NCI-H146 (cell line): ENCODE data around the gene HS6ST2.
"Not testable (repeated sequence)": the region's sequence is repeated elsewhere in the genome, so short reads cannot be mapped to it uniquely, and the experiment has no call there.

Source experiments
- DNase-seq: peaks from one replicate; lab custom pipeline; 2025; lab: John Stamatoyannopoulos, UW

The HS6ST2 gene

GRCh38 chrX:132940727-132941327 is 17.6 kb downstream of the HS6ST2 start:
- DNase-seq: no peak

GRCh38 chrX:132933170-132933569 is 25.3 kb downstream of the HS6ST2 start:
- DNase-seq: no peak

DNA sequence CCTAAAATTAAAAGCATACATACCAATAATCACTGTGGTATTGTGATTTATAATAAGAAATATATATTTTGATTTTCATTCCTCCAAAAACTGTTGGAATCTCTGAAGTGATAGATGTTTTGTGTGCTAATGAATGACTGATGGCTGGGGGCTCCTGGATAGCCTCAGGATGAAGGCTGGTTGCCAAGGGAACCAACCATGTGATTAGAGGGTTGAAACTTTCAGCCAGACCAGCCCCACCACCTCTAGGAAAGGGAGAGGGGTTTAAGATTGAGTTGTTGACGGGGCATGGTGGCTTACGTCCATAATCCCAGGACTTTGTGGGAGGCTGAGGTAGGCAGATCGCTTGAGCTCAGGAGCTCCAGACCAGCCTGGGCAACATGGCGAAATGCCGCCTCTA is 34.0 kb downstream of the HS6ST2 start:
- DNase-seq: no peak

- DNase-seq: no peak
These were observed 39.9 kb downstream of the HS6ST2 start for GRCh38 chrX:132918523-132918922.

DNA sequence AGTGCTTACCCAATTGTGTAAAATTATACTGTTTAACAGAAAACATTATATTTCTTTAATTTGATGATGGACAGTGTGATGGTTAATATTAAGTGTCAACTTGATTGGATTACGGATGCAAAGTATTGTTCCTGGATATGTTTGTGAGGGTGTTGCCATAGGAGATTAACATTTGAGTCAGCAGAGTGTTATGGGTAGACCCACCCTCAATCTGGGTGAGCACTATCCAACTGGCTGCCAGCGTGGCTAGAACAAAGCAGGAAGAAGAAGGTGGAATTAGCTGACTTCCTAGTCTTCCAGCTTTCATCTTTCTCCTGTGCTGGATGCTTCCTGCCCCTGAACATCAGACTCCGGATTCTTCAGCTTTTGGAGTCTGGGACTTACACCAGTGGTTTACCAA is 42.1 kb downstream of the HS6ST2 start:
- DNase-seq: no peak

DNA sequence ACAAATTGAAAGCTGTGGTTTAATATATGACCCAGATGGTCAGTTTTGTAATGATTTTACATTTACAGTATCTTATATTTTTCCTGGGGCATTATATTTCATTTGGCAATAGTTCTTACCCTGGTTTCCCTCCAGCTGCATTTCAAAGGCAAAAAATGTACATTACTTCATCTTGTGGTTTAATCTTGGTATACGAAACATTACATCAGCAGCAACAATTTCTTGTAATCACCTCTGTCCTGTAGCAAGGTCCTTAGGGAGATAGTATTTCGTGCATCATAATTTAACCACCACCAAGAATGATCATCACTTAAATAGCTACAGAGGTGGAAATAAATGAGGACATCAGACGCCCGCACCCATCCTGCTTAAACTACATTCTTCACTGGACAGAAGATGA is 48.8 kb downstream of the HS6ST2 start:
- no peak for DNase-seq

DNA sequence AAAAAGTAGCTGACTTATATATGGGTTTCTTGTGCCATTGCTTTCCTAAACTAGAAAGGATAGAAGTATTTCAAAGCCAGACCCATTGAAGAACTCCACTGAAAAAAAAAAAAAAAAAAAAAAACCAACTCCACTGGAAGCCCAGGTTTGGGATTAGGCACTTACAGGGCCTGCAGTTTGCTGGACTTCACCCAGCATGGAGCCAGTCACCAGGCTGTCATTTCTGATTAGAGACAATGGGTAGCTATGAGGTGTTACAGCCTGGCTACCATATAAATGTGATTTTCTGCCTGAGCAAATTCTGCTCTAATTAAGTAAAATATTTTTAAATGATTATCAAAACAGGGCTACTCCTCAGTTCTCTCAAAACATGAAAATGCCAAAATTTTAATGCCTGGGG is 49.5 kb downstream of the HS6ST2 start:
- no peak for DNase-seq

DNA sequence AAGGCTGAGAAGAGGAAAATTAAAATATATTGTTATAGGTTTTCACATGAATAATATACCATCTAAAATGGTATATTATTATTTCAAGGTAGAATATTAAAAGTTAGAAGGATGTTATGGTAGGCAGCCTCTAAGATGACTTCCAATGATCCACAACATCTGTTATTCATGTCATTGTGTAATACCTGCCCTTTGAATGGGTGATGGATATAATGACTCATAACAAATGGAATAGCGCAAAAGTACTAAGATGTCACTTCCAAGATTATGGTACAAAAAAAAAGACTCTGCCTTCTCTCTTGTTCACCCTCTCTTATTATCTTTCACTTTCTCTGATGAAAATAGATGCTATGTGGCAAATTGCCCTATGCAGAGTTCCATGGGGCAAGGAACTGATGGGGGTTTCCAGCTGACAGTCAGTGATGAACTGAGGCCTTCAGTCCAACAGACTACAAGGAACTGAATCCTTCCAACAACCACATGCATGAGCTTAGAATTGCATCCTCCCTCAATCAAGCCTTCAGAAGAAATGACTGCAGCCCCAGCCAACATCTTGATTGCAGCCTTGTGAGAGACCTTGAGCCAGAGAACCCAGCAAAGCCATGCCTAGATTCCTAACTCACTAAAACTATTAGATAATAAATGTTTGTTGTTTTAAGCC is 57.7 kb downstream of the HS6ST2 start:
- DNase-seq: no peak

DNA sequence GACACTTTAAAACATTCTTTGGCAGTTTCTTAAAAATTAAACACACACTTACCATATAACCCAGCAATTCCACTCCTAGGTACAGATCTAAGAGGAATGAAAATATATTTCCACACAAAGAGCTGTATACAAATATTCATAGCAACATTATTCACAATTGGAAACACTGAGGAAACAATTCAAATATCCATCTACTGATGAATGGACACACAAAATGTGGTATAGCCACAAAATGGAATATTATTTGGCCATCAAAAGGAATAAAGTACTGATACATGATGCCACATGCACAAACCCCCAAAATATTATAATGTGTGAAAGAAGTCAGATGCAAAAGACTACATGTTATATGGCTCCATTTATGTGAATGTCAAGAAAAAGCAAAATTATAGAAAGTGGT is 70.9 kb downstream of the HS6ST2 start:
- no peak for DNase-seq

- DNase-seq: no peak
These were observed 75.0 kb downstream of the HS6ST2 start for GRCh38 chrX:132883358-132883915.

DNA sequence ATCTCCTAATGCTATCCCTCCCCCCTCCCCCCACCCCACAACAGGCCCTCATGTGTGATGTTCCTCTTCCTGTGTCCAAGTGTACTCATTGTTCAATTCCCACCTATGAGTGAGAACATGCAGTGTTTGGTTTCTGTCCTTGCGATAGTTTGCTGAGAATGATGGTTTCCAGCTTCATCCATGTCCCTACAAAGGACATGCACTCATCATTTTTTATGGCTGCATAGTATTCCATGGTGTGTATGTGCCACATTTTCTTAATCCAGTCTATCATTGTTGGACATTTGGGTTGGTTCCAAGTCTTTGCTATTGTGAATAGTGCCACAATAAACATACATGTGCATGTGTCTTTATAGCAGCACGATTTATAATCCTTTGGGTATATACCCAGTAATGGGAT is 77.7 kb downstream of the HS6ST2 start:
- not testable (repeated sequence) for DNase-seq

GRCh38 chrX:132877954-132878536 is 80.4 kb downstream of the HS6ST2 start:
- DNase-seq: no peak

- no peak for DNase-seq
These were observed 81.7 kb downstream of the HS6ST2 start for GRCh38 chrX:132876523-132877338.

GRCh38 chrX:132875650-132876522 is 82.5 kb downstream of the HS6ST2 start:
- no peak for DNase-seq

GRCh38 chrX:132862562-132862961 is 95.9 kb downstream of the HS6ST2 start:
- no peak for DNase-seq

- no peak for DNase-seq
These were observed 97.4 kb downstream of the HS6ST2 start for GRCh38 chrX:132861076-132861475.

GRCh38 chrX:132860200-132860599 is 98.2 kb downstream of the HS6ST2 start:
- DNase-seq: no peak

DNA sequence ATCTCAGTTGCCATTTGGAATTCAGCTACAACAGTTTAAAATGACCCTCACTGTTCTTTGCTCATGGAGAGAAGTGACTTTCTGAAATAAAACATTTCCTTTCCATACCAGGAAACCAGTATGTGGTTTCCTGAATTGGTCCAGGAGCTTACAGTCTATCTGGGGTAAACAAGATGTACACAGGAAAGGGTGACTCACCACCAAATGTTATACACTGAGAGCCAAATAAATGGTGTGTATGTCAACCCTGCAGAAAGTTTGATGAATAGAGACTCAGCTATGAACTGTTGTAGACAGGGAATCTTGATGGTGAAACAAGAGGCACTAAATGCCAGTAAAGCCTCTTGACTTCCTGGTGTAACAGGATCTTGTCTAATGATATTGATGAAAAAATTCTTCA is 100.4 kb downstream of the HS6ST2 start:
- no peak for DNase-seq

- DNase-seq: no peak
These were observed 102.6 kb downstream of the HS6ST2 start for GRCh38 chrX:132855780-132856341.

GRCh38 chrX:132853040-132853439 is 105.4 kb downstream of the HS6ST2 start:
- DNase-seq: no peak

- no peak for DNase-seq
These were observed 110.0 kb downstream of the HS6ST2 start for GRCh38 chrX:132848296-132848970.
